Lung microvascular endothelial cell (primary cell): ENCODE results near the gene METTL17. TPM values are rescaled to one million over a fixed set of nuclear protein-coding genes. Genes with fewer than 3 reads are reported as not detected.
"Not testable (repeated sequence)": the region's sequence is repeated elsewhere in the genome, so short reads cannot be mapped to it uniquely, and the experiment has no call there.

Source experiments
- DNase-seq, 2 donors: peaks; one replicate each; pipeline versions ENCODE4 v3.0.0 to v3.0.0-alpha.2; 2010; ENCODE audit warnings: low read depth in 2 of 2
- total RNA-seq: library from RNA; depleted of rRNA; stranded (reverse); fragments of >200 nt; gene quantifications from 2 replicates; pipeline ENCODE4 v1.2.1, GENCODE V29; 2014

METTL17 gene
- total RNA-seq, 1 donor from 2014 or later, result 13.1 TPM

DNA sequence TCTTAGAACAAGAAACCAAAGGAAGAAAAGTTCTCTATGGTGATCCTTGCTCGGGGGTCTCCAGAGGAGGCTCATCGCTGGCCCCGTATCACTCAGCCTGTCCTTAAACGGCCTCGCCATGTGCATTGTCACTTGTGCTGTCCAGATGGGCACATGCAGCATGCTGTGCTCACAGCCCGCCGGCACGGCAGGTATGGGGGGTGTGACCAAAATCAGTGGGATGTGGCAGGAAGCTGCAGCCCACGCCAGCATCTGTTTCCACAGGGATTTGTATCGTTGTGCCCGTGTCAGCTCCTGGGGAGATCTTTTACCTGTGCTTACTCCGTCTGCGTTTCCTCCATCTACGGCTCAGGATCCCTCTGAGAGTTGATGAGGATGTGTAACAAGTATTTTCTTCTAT, 6.7 kb downstream of the METTL17 start:
- DNase-seq, result no peak

DNA sequence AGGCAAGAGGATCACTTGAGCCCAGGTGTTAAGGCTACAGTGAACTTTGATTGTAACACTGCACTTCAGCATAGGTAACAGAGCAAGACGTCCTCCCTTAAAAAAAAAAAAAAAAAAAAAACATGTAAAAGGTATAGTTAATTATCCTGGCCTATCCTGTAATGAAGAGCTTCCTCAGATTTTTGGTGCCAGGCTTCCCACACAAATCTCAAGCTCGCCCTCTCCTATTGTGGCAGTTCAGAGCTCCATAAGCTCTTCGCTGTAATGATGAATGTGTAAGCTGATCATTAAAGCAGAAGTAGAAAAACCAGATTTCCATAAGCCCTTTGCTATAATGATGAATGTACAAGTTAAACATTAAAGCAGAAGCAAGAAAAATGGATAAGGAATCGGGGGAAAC, 7.3 kb downstream of the METTL17 start:
- no peak for DNase-seq

DNA sequence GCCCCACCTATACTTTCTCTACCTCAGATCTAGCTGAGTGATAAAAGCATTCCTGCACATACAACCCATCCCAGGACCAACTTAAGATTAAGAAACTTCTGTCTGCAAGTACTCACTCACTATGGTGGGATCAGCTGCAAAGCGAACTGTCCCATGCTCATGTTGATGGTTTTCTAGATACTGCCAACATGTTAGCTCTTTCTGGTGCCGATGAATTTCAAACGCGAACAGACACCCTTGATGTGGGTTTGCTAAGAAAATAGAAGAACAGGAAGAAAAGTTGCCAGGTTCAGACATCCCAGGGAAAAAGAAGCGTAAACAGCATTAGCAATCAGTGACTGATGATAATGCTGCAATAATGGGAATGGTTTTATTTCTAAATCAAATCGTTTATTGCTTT, 7.8 kb downstream of the METTL17 start:
- DNase-seq, result no peak

DNA sequence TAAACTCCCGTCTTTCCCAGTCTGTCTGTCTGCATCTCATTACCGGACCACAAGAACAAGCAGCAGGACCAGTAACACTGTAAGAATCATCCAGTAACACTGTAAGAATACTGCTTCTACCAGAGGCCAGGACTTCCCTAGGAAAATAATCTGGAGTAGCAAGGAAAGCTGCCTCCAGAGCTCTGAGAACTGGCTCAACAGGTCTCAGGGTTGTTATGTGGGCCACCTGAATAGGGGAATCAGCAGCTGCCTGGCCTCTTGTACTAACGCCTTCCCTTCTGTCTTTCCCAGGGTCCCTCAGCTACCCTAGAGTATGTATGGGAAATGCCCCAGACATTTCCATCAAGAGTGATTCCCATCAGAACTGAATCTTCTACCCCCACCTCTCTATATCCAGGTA, 8.4 kb downstream of the METTL17 start:
- no peak for DNase-seq

DNA sequence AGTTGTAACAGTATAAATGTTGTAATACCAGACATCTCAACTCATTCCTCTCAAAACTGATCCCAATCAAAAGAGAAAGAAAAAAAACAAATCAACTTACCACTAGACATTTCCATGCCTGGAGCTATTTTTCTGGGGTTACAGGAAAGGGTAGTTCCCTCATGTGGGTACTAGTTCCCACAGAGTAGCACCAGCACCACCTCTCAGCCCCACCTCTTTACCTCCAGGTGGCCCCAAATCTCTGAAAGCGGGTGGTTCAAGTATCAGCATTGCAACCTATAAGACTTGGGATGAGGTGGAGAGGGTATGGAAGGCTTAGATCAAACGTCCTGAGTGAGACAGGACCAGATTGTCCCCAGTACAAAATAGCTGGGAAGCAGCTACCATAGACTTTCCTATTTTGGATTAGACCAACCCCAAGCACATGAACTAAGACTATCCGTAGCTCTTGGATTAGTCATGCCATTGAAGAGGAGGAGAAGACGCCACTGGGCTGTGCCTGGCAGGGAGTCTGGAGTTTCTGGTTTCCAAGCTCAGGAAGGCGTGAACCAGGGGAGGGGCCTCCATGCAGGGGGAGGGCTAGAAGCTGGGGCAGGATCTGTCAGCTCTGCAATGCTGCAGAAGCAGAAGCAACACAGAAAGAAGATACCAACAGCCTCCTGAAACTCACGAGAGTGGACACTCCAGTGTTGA, 9.0 kb downstream of the METTL17 start, which contains the start of gene SLC39A2:
Gene SLC39A2, plus strand, starts transcription at position 620 of the 693 bp plus-strand sequence. CDS start 154 bp downstream, outside the sequence.
- DNase-seq, result no peak

DNA sequence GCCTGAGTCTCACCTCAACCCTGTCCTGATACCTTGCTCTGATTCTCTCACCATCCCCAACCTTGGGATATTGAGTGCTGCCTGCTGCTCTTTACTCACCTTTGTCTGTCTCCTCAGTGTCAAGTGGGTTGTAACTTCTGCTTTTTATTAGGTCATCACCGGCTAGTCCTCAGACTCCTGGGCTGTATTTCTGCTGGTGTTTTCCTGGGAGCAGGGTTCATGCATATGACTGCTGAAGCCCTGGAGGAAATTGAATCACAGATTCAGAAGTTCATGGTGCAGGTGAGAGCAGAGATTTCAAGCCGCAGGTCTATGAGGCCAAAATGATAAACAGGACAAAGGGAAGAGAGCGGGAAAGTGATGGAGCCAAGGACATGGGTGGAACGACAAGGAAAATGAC, 9.8 kb downstream of the METTL17 start:
- no peak for DNase-seq

DNA sequence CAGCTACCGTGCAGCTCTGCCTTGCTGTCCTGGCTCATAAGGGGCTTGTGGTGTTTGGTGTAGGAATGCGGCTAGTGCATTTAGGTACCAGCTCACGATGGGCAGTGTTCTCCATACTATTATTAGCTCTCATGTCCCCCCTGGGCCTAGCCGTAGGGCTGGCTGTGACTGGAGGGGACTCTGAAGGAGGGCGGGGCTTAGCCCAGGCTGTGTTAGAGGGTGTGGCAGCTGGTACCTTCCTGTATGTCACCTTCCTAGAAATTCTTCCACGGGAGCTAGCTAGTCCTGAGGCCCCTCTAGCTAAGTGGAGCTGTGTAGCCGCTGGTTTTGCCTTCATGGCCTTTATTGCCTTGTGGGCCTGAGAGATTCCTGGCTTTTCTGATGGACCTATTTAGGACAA, 11.4 kb downstream of the METTL17 start:
- DNase-seq, result no peak

DNA sequence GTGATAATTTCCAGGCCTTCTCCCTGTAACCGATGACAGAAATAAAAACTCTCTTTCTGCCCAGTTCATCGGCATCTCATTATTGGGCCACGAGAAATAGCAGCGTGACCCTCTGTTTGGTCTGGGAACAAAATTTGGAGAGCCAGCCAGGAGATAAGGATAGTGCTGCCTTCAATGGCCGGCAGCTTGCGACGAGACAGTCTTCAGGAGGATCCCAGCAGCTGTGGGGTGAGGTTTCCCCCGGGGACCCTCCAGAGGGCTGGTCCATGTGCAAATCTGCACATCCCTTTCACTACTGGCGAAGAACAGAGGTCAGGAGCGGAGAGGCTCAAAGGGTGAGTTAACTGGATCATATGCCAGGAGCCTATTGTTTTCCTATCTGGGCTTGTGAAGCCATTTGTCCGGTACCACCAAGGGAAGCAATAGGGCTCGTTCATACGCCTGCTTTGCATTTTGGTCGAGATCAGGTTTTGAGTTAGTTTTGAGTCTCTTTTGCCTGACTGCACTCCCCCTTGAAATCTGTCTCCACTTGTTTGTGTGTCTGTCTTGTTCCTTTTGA, 14.1 kb downstream of the METTL17 start:
- DNase-seq, result no peak

DNA sequence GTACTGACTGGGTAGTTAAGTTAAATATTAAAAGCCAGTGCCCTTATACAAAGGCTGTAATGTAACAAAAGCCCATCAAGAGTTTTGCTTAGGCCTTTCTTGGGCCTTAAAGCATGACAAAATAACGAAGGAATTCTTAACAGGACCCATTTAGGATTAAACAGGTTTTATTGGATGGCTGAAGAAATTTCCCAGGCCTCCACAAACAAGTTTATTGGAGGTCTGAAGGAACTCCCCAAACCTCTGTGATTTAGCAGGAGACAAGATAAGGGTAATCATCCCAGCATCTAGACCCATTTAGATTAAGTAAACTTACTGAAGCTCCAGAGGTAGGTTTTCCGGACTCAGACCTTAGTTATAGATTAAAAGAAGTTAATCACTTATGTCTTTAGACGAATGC, 19.9 kb downstream of the METTL17 start:
- not testable (repeated sequence) for DNase-seq

DNA sequence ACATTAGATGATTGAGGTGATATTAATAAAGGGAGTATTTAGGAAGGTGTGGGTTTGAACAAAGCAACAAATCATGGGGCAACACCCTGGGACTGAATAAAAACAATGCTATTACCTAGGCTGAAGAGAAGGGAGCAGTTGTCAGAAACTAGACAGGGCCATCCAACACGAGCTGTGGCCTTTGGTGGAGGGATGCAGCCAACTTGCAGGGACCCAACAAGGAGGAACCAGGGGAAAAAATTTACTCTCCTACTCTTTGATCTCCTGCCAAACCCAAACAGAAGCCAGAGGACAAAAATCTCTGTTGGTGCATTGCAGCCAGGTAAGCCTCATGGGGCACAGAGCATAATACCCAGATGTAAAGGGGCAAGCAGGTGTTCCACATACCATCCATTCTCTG, 21.4 kb downstream of the METTL17 start:
- no peak for DNase-seq

DNA sequence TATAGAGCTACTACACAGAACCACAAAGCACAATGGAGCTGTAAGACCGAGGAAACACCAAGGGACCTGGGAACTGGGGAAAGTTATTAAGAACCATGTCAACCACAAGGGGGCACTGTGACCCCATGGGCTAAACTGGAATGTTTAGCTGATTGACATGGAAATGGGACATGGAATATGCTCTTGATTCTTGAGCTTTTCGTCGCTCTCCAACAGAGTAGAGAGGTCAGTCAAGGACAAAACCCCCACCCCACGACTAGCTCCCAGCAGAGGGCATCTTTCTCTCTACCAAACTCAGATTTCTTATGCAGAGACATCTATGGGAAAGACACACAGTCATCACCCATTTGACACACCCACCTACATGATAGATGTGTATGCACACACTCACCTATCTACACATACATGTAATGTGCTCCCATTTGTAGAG, 25.0 kb downstream of the METTL17 start:
- peak; percentile 87 to 91 for DNase-seq

DNA sequence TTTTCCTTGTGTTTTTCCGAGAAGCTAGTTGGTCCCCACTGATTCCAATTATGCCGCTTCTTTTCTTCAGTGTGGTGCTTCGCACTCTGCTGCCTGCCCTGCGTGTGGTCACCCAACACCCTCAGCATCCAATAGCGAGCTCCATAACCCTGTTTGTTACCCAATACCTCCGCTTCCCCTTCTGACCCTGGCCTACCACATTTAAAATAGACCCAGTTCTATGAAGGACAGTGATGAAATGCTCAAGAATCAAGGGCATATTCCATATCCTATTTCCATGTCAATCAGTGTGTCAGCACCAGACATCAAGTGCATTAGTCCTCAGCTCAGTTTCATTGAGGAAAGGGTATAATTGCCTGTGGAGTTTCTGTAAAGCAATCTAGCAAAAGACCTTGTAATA, 25.5 kb downstream of the METTL17 start:
- no peak for DNase-seq

DNA sequence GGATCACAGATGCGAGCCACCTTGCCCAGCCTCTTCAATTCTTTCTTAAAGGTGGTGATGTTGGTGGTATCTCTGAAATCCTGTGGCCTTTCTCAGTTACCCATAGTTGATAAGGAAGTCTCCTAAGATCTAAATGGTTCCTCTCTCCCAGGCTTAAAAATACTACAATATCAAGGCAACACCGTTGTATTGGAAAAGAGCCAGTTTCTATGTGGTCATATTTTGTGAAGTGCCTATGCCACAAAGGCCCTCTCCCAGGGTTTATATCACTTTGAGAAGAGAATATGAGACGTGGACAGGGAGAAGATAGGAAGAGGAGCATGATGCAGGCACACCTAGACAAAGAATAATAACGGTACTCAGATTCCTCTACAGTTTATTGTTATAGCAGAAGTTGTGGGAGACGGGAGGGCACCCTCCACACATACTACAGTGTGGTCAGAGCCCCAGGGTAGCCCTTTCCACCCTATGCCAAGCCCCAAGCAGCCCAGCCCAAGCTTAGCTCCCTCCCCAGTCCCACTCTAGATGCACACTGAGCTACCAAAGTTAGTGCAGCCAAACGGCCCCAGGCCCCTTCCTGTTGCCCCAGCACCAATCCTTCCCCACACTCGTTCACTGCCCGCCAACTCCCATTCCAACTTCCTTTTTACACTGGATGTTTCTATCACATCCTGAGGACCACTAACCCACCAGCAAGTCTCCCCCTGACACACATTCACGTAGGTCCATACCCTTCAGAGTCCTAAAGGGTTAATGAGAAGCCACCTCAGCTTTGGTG, 26.8 kb downstream of the METTL17 start:
- DNase-seq, result no peak

DNA sequence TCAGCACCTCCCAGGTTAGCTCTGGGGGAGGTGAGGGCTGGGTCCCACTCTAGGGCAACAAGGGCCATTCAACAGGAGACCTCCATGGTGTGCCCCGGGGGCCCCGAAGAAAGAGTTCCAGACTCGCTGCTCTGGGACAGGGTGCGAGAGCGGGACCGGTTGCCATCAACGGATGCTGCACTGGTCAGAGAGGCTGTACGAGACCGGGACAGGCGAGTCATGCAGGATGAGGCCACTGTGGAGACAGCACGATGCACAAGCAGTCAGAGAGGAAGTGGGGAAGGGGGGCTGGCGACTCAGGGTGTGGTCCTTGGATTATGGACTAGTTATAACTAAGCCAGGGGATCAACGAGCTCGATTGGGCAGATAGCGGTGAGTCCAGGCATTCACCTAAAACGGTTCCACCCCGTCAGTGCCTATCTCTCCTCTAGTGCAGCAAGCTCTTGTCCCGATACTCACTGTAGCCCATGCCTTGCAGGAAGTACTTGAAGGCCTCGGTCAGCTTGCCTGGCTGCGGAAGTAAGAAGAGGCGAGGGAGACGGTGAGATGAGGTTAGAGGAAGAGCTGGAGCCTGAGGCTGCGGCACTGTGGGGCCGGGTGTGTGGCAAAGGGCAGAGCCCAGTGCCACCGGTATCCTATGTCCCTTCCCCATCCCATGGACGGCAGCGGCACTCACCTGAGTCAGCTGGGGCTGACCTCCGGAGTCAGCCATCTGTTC, 27.9 kb downstream of the METTL17 start:
- DNase-seq, result no peak

DNA sequence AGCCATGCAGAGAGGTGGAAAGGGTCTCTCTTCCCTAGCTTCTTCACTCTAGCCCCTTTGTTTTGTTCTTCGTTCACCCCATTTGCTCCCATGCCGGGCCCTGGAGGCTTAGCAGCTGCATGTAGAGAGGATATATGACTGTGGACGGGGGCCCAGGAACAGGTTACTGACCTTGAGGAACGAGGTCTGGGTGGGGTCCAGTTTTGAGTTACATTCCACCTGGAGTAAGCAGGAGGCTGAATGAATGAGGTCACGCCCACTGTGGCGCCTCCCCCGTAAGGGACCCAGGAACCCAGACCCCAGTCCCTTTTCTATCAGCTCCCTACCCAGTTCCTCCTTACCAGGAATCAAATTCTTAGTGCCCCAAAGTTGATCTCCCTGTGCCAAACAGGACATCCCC, 28.5 kb downstream of the METTL17 start:
- no peak for DNase-seq

DNA sequence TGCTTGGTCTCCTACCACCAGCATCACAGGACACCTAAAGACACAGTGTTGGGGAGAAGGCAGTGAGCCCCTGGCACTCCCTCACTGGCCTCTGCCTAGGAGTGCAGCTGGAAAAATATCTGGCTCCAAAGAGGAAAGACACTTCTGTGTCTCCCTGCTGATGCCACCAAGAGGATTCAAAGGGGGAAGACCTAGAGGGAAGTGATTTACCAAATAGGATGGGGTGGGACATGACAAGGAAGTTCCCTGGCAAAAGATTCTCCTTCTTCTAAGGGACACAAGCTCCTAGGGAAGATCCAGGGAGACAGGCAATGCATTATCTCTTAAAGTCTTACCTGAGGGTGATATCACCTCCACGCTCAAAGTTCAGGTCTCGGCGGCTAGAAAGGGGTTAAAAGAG, 29.0 kb downstream of the METTL17 start:
- no peak for DNase-seq

DNA sequence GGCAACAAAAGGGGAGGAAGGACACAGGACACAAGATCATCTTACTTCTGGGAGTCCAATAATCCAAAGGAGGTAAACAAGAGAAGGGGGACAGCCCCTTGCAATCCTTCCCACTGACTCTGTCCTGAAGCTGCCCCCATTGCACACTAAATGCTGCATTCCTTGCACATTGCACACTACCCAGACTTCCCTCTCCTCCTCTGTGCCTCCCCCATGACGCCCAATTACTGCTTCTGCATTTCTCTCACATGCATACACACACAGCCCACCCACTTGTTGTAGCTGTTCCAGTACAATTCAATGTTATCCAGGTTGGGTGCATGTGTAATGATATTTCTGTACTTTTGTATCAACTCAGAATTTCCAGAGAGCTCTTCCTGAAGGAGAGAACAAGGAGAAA, 29.6 kb downstream of the METTL17 start:
- DNase-seq, result no peak

DNA sequence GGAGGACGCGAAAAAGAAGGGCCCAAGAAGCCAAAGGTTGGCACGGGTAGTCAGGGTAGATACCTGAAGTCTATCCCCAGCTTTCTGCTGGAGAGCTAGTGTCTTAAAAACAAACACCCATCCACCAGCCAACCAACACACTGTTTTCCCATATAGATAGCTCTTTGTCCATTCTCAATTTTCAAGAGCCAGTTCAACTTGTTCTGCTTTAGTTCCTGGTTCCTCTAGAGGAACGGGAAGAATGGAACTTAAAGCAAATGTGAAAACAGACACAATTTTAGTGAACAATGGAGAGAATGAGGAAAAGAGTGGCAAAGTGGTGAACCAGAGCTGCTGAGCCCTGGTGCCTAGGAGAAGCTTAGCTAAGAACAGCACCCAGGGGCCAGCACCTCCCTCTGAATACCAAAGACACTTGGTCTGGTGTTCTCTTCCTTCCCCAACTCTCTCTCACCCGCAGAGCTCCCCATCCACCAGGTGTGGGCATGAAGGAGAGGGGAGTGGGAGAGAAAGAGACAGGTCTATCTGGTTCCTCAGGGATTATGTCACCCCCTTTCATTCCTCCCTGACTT, 31.3 kb downstream of the METTL17 start:
- DNase-seq, result no peak

DNA sequence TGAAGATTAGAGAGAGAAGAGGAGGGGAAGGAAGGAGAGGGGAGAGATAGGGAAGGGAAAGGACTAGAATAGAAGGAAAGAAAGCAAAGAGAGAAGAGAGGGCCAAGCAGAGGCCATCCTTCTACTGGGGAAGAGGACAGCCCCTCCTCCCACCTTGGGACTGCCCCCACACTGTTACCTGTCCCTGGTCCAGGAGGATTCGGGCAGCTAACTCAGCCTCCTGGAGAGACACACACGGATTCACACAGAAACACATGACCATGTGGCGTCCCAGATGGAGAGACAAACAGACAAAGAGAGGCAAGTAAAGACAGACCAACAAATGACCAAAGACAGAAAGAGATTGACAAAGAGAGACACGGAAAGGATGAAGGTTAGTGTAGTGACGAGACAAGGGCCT, 32.9 kb downstream of the METTL17 start:
- DNase-seq, result no peak

DNA sequence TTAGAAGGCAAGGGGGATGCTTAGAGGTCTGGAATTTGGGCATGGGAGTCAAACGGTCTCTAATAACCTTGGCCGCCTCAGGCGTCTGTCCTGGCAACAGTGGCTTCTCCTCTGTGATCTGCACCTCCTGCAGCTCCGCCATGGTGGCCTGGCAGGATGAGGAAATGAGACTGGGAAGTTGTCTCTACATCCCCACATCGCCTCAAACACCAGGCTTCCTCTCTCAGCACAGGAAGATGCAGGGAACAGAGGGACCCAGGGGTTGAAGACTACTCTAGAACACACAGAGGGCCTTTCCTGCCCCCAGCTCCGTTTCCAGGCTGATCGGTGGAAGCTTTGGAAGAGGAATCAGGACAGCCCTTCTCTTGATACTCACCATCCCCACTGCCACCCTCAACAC, 33.4 kb downstream of the METTL17 start:
- no peak for DNase-seq

DNA sequence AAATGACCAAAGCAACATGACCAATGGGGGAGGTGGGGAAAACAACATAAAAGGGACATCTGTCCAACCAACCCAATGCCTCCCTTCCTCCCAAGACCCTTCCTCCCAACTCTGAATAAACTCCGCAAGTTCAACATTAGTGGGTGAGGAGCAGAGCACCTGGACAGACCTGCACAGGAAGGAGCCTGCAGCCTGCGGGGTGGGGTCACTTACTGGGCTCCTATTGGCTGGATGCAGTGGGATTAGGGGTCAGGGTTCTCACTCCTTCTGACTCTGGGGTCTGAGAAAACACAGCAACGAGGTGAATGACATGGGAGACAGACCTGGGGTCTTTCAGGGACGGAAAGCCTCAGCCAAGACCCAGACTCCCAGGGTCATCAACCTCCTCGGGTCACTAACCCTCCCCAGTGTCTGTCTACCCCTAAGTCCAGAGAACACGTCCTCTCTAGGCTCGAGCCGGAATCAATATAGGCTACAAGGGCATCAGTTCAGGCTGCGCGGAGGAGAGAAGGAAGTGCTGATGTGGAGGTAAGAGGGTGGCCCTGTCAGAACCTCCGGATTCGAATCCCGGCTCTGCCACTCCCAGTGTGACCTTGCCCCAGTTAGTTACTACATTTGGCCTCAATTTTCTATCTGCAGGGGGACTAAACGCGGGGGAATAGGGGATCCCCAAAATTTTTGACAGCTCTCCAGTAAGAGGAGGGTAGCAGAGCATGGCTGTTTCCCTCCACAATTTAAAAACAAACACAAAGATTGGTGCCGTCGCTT, 34.2 kb downstream of the METTL17 start:
- no peak for DNase-seq
